Osteoblast (primary cell): ENCODE measurements around the gene POC1B. TPM values are rescaled to one million over a fixed set of nuclear protein-coding genes. Genes with fewer than 3 reads are reported as not detected.

Experiments
- DNase-seq: peaks from one replicate; pipeline ENCODE4 v3.0.0; 2011; ENCODE audit warnings: low spot score, mixed read lengths; ENCODE audit not compliant: insufficient read length; ENCODE audit errors: missing footprints
- H2AFZ ChIP-seq: 2 replicates; pipeline ENCODE4 v1.6.0; 2011; ENCODE audit warnings: mild to moderate bottlenecking, low read length
- H3K27ac ChIP-seq: 2 replicates; pipeline ENCODE4 v1.5.1; 2011; ENCODE audit warnings: mild to moderate bottlenecking, low read depth, low read length, moderate library complexity
- H3K27me3 ChIP-seq: 2 replicates; pipeline ENCODE4 v1.6.0; 2012; ENCODE audit warnings: mild to moderate bottlenecking, control low read depth, inconsistent platforms, low read length, moderate library complexity; ENCODE audit not compliant: insufficient read depth
- H3K36me3 ChIP-seq: 2 replicates; pipeline ENCODE4 v1.5.1; 2011; ENCODE audit warnings: mild to moderate bottlenecking, low read length, control low read depth, moderate library complexity; ENCODE audit not compliant: insufficient read depth
- H3K4me1 ChIP-seq: 2 replicates; pipeline ENCODE4 v1.5.1; 2011; ENCODE audit warnings: mild to moderate bottlenecking, low read length, control low read depth, moderate library complexity; ENCODE audit not compliant: insufficient read depth
- H3K4me2 ChIP-seq: 2 replicates; pipeline ENCODE4 v1.6.0; 2011; ENCODE audit warnings: mild to moderate bottlenecking, low read length; ENCODE audit not compliant: insufficient read depth
- H3K4me3 ChIP-seq: fragments of 200-600 bp; sonication (generic); 3 replicates; pipeline ENCODE4 v1.5.1; 2012; ENCODE audit warnings: mild to moderate bottlenecking, low read length, inconsistent platforms; ENCODE audit not compliant: insufficient read depth
- H3K79me2 ChIP-seq: 2 replicates; pipeline ENCODE4 v1.6.0; 2012; ENCODE audit warnings: mild to moderate bottlenecking, low read length, control low read depth, inconsistent platforms; ENCODE audit not compliant: insufficient read depth
- H3K9me3 ChIP-seq: 2 replicates; pipeline ENCODE4 v1.5.1; 2011; ENCODE audit warnings: low read depth, low read length, control low read depth
- H4K20me1 ChIP-seq: 2 replicates; pipeline ENCODE4 v1.6.0; 2012; ENCODE audit warnings: mild to moderate bottlenecking, low read length, control low read depth; ENCODE audit not compliant: insufficient read depth
- CTCF ChIP-seq: IDR thresholded peaks from 2 replicates; pipeline ENCODE4 v1.5.1; 2011; ENCODE audit warnings: mild to moderate bottlenecking, low read depth, low read length, moderate library complexity; ENCODE audit errors: extremely low read depth
- total RNA-seq: library from RNA; depleted of rRNA; stranded (reverse); fragments of >200 nt; gene quantifications from 2 replicates; pipeline ENCODE4 v1.2.3, GENCODE V29; 2012

Gene POC1B
- total RNA-seq, 1 donor = 10.9 TPM

GRCh38 chr12:89484470-89484869 lies 41.4 kb downstream of the POC1B start:
- no peak overlapping the region for H3K4me2 ChIP-seq
- H3K4me3 ChIP-seq = no peak overlapping the region
- H2AFZ ChIP-seq = no peak overlapping the region
- H3K4me1 ChIP-seq = no peaks in the 10 kb centered on the region
- no peaks in the 10 kb centered on the region for H3K27me3 ChIP-seq
- no peak for TF ChIP-seq CTCF
- no peak overlapping the region for H3K27ac ChIP-seq
- no peaks in the 10 kb centered on the region for H3K36me3 ChIP-seq
- no peak for DNase-seq
- H3K9me3 ChIP-seq = no peaks in the 10 kb centered on the region
- no peaks in the 10 kb centered on the region for H3K79me2 ChIP-seq
- no peaks in the 10 kb centered on the region for H4K20me1 ChIP-seq

GRCh38 chr12:89481213-89481914 lies 44.5 kb downstream of the POC1B start:
- Histone ChIP-seq H3K4me2 (no peak overlapping the region), H3K27me3 (no peaks in the 10 kb centered on the region), H4K20me1 (no peaks in the 10 kb centered on the region), H2AFZ (no peak overlapping the region), H3K4me3 (no peak overlapping the region), H3K27ac (no peak overlapping the region), H3K4me1 (no peaks in the 10 kb centered on the region), H3K36me3 (no peaks in the 10 kb centered on the region), H3K9me3 (no peaks in the 10 kb centered on the region), H3K79me2 (no peaks in the 10 kb centered on the region)
- no peak for DNase-seq
- no peak for TF ChIP-seq CTCF

GRCh38 chr12:89479982-89480381 lies 45.9 kb downstream of the POC1B start:
- DNase-seq = no peak
- Histone ChIP-seq H2AFZ (no peak overlapping the region), H4K20me1 (no peaks in the 10 kb centered on the region), H3K27me3 (no peaks in the 10 kb centered on the region), H3K36me3 (no peaks in the 10 kb centered on the region), H3K4me2 (no peak overlapping the region), H3K4me1 (peaks cover 2% of the 10 kb centered on the region), H3K27ac (no peak overlapping the region), H3K79me2 (no peaks in the 10 kb centered on the region), H3K9me3 (no peaks in the 10 kb centered on the region), H3K4me3 (no peak overlapping the region)
- no peak for TF ChIP-seq CTCF

GRCh38 chr12:89477633-89478279 lies 48.1 kb downstream of the POC1B start:
- no peak for TF ChIP-seq CTCF
- Histone ChIP-seq H3K4me1 (peaks cover 3% of the 10 kb centered on the region), H3K27ac (no peak overlapping the region), H3K36me3 (no peaks in the 10 kb centered on the region), H3K9me3 (no peaks in the 10 kb centered on the region), H3K4me3 (no peak overlapping the region), H2AFZ (no peak overlapping the region), H4K20me1 (no peaks in the 10 kb centered on the region), H3K4me2 (no peak overlapping the region), H3K79me2 (no peaks in the 10 kb centered on the region), H3K27me3 (no peaks in the 10 kb centered on the region)
- DNase-seq = no peak
